HFF-Myc (cell line): ENCODE data around the gene DSTN.

Experiments
- DNase-seq: peaks from one replicate; pipeline ENCODE4 v3.0.0-alpha.2; 2011; ENCODE audit warnings: low read depth; ENCODE audit errors: extremely low read depth
- H3K4me3 ChIP-seq: replicated peaks from 2 replicates; pipeline ENCODE4 v1.5.1; 2011; ENCODE audit warnings: low read depth, mild to moderate bottlenecking, control low read depth, low read length
- CTCF ChIP-seq: IDR thresholded peaks from 2 replicates; pipeline ENCODE4 v1.5.1; 2012; ENCODE audit warnings: mild to moderate bottlenecking, low read depth, low read length, control low read depth; ENCODE audit errors: missing control alignments

Gene DSTN

GRCh38 chr20:17536944-17537444 is 32.9 kb upstream of the DSTN start:
- TF ChIP-seq CTCF, result peak; percentile 90

GRCh38 chr20:17537959-17538358 is 31.9 kb upstream of the DSTN start:
- H3K4me3 ChIP-seq, result no peak overlapping the region
- TF ChIP-seq CTCF, result no peak
- no peak for DNase-seq

More at GRCh38 chr20:17536944-17537444, 32.9 kb upstream of the DSTN start:
- no peak overlapping the region for H3K4me3 ChIP-seq
- peak; percentile 67 for DNase-seq

GRCh38 chr20:17538517-17539170 is 31.2 kb upstream of the DSTN start:
- H3K4me3 ChIP-seq, result no peak overlapping the region
- DNase-seq, result no peak
- TF ChIP-seq CTCF, result no peak

GRCh38 chr20:17541596-17541995 is 28.3 kb upstream of the DSTN start:
- no peak for DNase-seq
- TF ChIP-seq CTCF, result no peak
- no peak overlapping the region for H3K4me3 ChIP-seq

GRCh38 chr20:17541996-17542395 is 27.9 kb upstream of the DSTN start:
- TF ChIP-seq CTCF, result no peak
- H3K4me3 ChIP-seq, result no peak overlapping the region
- no peak for DNase-seq

GRCh38 chr20:17542481-17542880 is 27.4 kb upstream of the DSTN start:
- no peak for DNase-seq
- TF ChIP-seq CTCF, result no peak
- H3K4me3 ChIP-seq, result no peak overlapping the region

GRCh38 chr20:17542993-17543412 is 26.9 kb upstream of the DSTN start:
- TF ChIP-seq CTCF, result no peak
- H3K4me3 ChIP-seq, result no peak overlapping the region
- no peak for DNase-seq
